GM23248 (cell line): ENCODE results near the gene SGMS1. TPM values are rescaled to one million over a fixed set of nuclear protein-coding genes. Genes with fewer than 3 reads are reported as not detected.

Experiments
- DNase-seq: peaks from one replicate; pipeline ENCODE4 v3.0.0-alpha.2; 2015
- H2AFZ ChIP-seq: fragments of 200-600 bp; sonication (generic); 2 replicates; pipeline ENCODE4 v1.6.1; 2016; ENCODE audit warnings: antibody characterized with exemption
- H3F3A ChIP-seq: fragments of 200-600 bp; sonication (generic); 2 replicates; pipeline ENCODE4 v1.6.1; 2016; ENCODE audit warnings: mild to moderate bottlenecking, antibody characterized with exemption, mixed run types; ENCODE audit not compliant: insufficient read depth
- H3K27ac ChIP-seq: fragments of 200-600 bp; sonication (generic); 2 replicates; pipeline ENCODE4 v1.5.1; 2016; ENCODE audit warnings: mild to moderate bottlenecking
- H3K27me3 ChIP-seq: fragments of 200-600 bp; sonication (generic); replicated peaks from 2 replicates; pipeline ENCODE4 v1.6.1; 2016; ENCODE audit warnings: mild to moderate bottlenecking; ENCODE audit not compliant: insufficient read depth
- H3K36me3 ChIP-seq: fragments of 200-600 bp; sonication (generic); 2 replicates; pipeline ENCODE4 v1.6.1; 2016; ENCODE audit warnings: low read depth, mild to moderate bottlenecking
- H3K4me1 ChIP-seq: fragments of 200-600 bp; sonication (generic); 2 replicates; pipeline ENCODE4 v1.6.1; 2016; ENCODE audit warnings: mild to moderate bottlenecking; ENCODE audit not compliant: insufficient read depth
- H3K4me2 ChIP-seq: fragments of 200-600 bp; sonication (generic); one replicate; pipeline ENCODE4 v1.6.1; 2016; ENCODE audit warnings: mild to moderate bottlenecking; ENCODE audit not compliant: unreplicated experiment
- H3K4me3 ChIP-seq: fragments of 200-600 bp; sonication (generic); 2 replicates; pipeline ENCODE4 v1.5.1; 2016; ENCODE audit warnings: mild to moderate bottlenecking
- H3K79me2 ChIP-seq: fragments of 200-600 bp; sonication (generic); 2 replicates; pipeline ENCODE4 v1.6.1; 2016; ENCODE audit warnings: mild to moderate bottlenecking; ENCODE audit not compliant: insufficient read depth
- H3K9ac ChIP-seq: fragments of 200-600 bp; sonication (generic); 2 replicates; pipeline ENCODE4 v1.6.1; 2016; ENCODE audit warnings: mild to moderate bottlenecking
- H3K9me2 ChIP-seq: fragments of 200-600 bp; sonication (generic); 2 replicates; pipeline ENCODE4 v1.6.1; 2016; ENCODE audit warnings: mixed run types, mild to moderate bottlenecking, moderate library complexity; ENCODE audit not compliant: insufficient read depth
- H3K9me3 ChIP-seq: fragments of 200-600 bp; sonication (generic); one replicate; pipeline ENCODE4 v1.6.1; 2017; ENCODE audit warnings: low read depth
- H4K20me1 ChIP-seq: fragments of 200-600 bp; sonication (generic); 2 replicates; pipeline ENCODE4 v1.6.0; 2016; ENCODE audit not compliant: insufficient read depth
- EZH2 ChIP-seq: fragments of 200-600 bp; sonication (generic); IDR thresholded peaks from 2 replicates; pipeline ENCODE4 v1.6.1; 2018; ENCODE audit warnings: antibody characterized with exemption, mild to moderate bottlenecking; ENCODE audit not compliant: insufficient read depth, poor library complexity, severe bottlenecking
- EZH2phosphoT487 ChIP-seq: fragments of 200-600 bp; sonication (generic); IDR thresholded peaks from 2 replicates; pipeline ENCODE4 v1.6.1; 2018; ENCODE audit warnings: antibody characterized with exemption, moderate library complexity, mild to moderate bottlenecking, low read depth; ENCODE audit not compliant: insufficient read depth
- WGBS, 2 experiments: methylation state at CpG; one replicate each; pipeline ENCODE4 v1.1.6; 2015 to 2017; ENCODE audit warnings: low lambda C conversion rate in 2 of 2, low coverage in 1 of 2; ENCODE audit errors: missing lambda C conversion rate in 2 of 2; 5-methylcytosine and 5-hydroxymethylcytosine counted together
- in situ Hi-C: fragments of 300-500 bp; cut with MboI; formaldehyde crosslinking; loops from 2 replicates; pipeline ENCODE4 v1.15.0; 2020
- polyA plus RNA-seq: library from polyadenylated mRNA; unstranded; fragments of >200 nt; fragmentation: Nextera tagmentation; extraction: Ambion mirVana; gene quantifications from 2 replicates; pipeline ENCODE4 v1.2.1, GENCODE V29; 2016
- total RNA-seq: library from RNA; depleted of rRNA; stranded (reverse); fragments of >200 nt; shearing (Covaris generic); gene quantifications from 2 replicates; pipeline ENCODE4 v1.2.3, GENCODE V29; 2014

The SGMS1 gene
- total and polyA plus RNA-seq, 2 experiments from 2014 or later, result 22.7 to 53.6 TPM

DNA sequence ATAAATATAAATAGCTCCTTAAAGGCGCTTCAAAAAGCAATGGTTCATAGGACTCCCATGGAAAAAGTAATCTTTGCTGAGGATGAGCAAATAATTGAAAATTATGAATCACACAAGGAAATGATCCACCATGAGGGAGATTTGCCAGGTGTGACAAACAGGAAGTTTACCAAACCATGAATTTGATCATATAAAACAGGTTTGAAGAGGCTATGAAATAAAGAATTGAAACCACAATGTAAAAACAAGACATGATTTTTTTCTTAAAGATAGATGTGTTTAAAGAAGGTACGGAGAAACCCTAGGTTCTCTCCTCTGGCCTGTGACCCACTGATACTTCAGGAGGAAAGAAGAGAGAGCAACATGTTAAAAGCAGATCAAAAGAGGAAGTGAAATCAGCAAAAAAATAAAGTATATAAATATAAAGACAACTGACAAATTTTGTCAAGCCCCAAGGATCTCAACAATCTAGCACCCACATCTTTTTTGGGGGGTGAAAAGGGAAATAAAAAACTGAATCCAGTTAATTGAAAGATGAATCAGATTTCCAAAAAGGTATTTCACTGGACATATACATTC lies 261.1 kb downstream of the SGMS1 start:
- H3K27ac ChIP-seq, result no peak overlapping the region
- TF ChIP-seq EZH2phosphoT487, result no peak
- TF ChIP-seq EZH2, result no peak
- 73 to 77% methylated on average over 2 of the region's 2 CpGs for WGBS, 2 experiments
- H3K79me2 ChIP-seq, result peaks cover 93% of the 10 kb centered on the region
- no peak overlapping the region for H3K4me2 ChIP-seq
- H3K9me2 ChIP-seq, result no peaks in the 10 kb centered on the region
- H3F3A ChIP-seq, result no peaks in the 10 kb centered on the region
- no peaks in the 10 kb centered on the region for H3K9me3 ChIP-seq
- H3K4me3 ChIP-seq, result no peak overlapping the region
- H3K9ac ChIP-seq, result no peak overlapping the region
- H2AFZ ChIP-seq, result no peak overlapping the region
- H3K4me1 ChIP-seq, result peaks cover 13% of the 10 kb centered on the region
- H4K20me1 ChIP-seq, result no peaks in the 10 kb centered on the region
- peak; percentile 64 for DNase-seq
- no peaks in the 10 kb centered on the region for H3K36me3 ChIP-seq
- in situ Hi-C loops, result no loop called here
- H3K27me3 ChIP-seq, result no peaks in the 10 kb centered on the region

DNA sequence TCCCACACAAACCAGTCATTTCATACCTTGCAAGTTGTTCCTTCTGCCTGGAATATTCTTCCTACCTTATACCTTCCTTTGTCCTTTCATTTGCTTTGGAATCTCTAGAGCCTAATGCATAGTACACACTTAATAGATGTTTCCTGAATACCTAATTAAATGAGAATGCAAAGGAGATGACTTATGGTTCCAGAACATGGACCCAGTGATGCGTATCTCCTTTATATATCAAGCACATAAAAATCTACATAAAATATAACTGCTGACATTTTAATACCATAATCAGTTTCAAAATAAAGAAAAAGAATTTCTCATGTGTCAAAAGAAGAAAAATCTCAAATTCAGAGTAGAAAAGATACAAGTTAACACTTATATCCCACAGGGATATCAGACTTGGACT lies 261.8 kb downstream of the SGMS1 start:
- TF ChIP-seq EZH2phosphoT487 (no peak), EZH2 (no peak)
- 100% methylated on average over 1 of the region's 1 CpG for WGBS, 2 experiments
- H3K79me2 ChIP-seq, result peaks cover 90% of the 10 kb centered on the region

DNA sequence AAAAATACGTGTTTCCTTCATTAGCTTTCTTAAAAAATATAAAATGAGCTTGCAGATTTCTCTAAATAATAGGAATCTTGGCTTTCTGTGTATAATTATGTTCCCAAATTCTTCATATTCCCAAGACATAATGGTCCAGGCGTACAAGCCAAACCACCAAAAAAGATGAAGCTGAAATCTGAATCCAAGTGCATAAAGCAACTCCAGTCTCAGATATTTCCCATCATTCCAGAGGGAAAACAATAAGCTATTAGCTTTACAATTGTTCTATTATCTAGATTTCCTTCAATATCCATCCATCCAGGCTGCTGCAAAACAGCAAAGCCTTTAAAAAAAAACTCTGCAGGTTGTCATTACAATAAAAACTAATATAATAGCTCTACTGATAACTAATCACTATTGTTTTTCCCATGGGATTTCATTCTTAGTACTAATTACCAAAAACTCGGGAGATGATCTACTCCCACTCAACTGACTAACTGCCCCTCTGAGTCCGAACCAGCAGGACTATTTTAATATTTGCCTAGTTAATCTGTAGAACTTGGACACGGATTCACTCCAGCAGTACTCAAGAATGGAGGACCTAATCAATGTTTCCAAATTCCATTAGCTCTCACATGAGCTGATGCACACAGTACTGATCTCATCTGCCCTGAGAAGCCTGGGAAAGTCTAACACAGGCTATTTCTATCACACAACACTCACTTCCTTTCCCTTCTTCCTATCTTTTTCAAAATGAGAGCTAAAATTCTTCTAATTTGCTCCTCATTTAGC lies 263.5 kb downstream of the SGMS1 start:
- H2AFZ ChIP-seq, result no peak overlapping the region
- H3K27ac ChIP-seq, result no peak overlapping the region
- in situ Hi-C loops, result no loop called here
- no peaks in the 10 kb centered on the region for H3F3A ChIP-seq
- H3K4me2 ChIP-seq, result no peak overlapping the region
- H3K4me1 ChIP-seq, result peaks cover 13% of the 10 kb centered on the region
- H3K9me3 ChIP-seq, result no peaks in the 10 kb centered on the region
- H3K27me3 ChIP-seq, result no peaks in the 10 kb centered on the region
- DNase-seq, result peak; percentile 42
- no peak overlapping the region for H3K4me3 ChIP-seq
- no peak overlapping the region for H3K9ac ChIP-seq
- no peaks in the 10 kb centered on the region for H3K36me3 ChIP-seq
- no peak for TF ChIP-seq EZH2phosphoT487
- no peak for TF ChIP-seq EZH2
- WGBS, 2 experiments, result 44 to 46% methylated on average over 5 of the region's 5 CpGs
- no peaks in the 10 kb centered on the region for H3K9me2 ChIP-seq
- no peaks in the 10 kb centered on the region for H4K20me1 ChIP-seq
- H3K79me2 ChIP-seq, result peaks cover 74% of the 10 kb centered on the region

More for the DNA sequence above, 261.8 kb downstream of the SGMS1 start:
- Histone ChIP-seq H3K27ac (no peak overlapping the region), H3K4me2 (no peak overlapping the region), H3K27me3 (no peaks in the 10 kb centered on the region), H2AFZ (no peak overlapping the region), H3K9ac (no peak overlapping the region), H3K4me3 (no peak overlapping the region), H3K4me1 (peaks cover 13% of the 10 kb centered on the region), H4K20me1 (no peaks in the 10 kb centered on the region), H3K36me3 (no peaks in the 10 kb centered on the region), H3K9me3 (no peaks in the 10 kb centered on the region), H3K9me2 (no peaks in the 10 kb centered on the region), H3F3A (no peaks in the 10 kb centered on the region)
- DNase-seq, result no peak
- in situ Hi-C loops, result no loop called here

DNA sequence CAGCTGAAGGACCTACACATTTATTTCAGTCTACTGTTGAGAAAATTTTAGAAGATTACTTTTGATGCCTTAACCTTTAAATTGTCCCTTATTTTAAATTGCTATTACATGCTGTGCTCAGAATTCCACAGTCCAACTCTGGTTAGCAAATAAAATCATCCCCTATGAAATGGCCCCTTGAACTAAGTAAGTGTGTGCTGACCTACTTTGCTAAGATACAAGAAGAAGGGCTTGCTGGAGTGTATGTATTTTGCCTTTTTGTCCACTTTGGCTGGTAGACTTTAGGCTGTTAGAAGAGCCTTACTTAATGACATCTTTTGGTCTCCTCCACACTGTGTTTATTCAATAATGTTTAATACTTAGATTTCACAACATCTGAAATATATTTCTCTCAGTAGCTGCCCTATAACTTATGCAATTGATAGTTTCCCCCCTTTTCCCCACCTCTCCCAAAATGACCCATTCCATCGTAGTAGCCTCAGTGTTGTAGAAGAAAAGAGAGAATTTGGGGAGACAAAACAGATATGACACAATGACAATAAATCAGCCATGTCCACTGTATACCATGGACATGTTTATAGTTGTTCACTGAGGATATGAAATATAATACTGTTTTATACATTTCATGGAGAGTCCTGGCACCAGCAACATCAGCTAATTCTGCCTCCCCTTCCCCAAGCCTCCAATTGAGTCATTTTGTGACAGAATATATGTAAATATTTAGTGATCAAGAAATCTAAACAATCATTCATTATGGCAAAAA lies 264.6 kb downstream of the SGMS1 start:
- WGBS, 2 experiments, result 96 to 100% methylated on average over 1 of the region's 1 CpG
- Histone ChIP-seq H3K4me3 (no peak overlapping the region), H3F3A (no peaks in the 10 kb centered on the region), H3K27me3 (no peaks in the 10 kb centered on the region), H3K9me3 (no peaks in the 10 kb centered on the region), H3K79me2 (peaks cover 75% of the 10 kb centered on the region), H3K4me1 (peaks cover 13% of the 10 kb centered on the region), H3K27ac (no peak overlapping the region), H3K9me2 (no peaks in the 10 kb centered on the region), H2AFZ (no peak overlapping the region), H3K9ac (no peak overlapping the region), H4K20me1 (no peaks in the 10 kb centered on the region), H3K36me3 (no peaks in the 10 kb centered on the region), H3K4me2 (no peak overlapping the region)
- in situ Hi-C loops, result no loop called here
- TF ChIP-seq EZH2phosphoT487 (no peak), EZH2 (no peak)
- no peak for DNase-seq
